ENCODE measurements around the gene ZBTB42.

DNA sequence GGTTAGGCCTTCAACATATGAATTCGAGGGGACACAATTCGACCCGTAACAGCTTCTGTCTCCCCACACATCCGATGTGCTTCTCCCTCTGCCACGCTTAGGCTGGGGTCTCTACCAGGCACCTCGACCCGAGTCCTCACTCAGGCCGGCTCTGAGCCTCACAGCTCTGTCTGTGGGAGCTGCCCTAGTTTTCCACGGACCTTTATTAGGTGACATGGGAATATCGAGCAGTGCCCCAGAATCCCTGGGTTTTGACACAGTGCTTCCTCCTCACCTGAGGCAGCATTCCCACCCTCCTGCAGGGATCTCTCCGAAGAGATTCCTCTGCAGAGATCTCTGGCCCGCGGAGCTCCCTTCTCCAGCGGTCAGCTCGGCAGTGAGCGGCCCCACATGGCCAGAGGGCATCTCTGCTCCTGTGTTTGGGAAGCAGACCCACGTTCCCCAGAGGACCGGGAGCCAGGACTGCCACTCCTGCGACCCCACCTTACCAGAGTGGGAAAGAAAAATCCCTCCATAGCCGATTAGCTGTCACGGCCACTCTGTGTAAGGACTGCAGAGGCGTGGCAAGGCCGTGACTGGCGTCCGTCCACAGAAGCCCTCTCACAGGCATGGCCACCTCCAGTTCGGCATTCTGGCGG, 21.2 kb downstream of the ZBTB42 start:
- TF ChIP-seq POLR2AphosphoS5 (IDR thresholded peaks at IDR 0.05): no peak
- TF ChIP-seq, protein P1, sequence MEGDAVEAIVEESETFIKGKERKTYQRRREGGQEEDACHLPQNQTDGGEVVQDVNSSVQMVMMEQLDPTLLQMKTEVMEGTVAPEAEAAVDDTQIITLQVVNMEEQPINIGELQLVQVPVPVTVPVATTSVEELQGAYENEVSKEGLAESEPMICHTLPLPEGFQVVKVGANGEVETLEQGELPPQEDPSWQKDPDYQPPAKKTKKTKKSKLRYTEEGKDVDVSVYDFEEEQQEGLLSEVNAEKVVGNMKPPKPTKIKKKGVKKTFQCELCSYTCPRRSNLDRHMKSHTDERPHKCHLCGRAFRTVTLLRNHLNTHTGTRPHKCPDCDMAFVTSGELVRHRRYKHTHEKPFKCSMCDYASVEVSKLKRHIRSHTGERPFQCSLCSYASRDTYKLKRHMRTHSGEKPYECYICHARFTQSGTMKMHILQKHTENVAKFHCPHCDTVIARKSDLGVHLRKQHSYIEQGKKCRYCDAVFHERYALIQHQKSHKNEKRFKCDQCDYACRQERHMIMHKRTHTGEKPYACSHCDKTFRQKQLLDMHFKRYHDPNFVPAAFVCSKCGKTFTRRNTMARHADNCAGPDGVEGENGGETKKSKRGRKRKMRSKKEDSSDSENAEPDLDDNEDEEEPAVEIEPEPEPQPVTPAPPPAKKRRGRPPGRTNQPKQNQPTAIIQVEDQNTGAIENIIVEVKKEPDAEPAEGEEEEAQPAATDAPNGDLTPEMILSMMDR (IDR thresholded peaks at IDR 0.05): no peak
- TF ChIP-seq EP300 (IDR thresholded peaks at IDR 0.05; ENCODE audit: low read depth): no peak

Data from transverse colon (tissue), 4 donors.